GM23338 (cell line): Measurements from ENCODE around the gene MND1.

Source experiments
- CREB1 ChIP-seq: fragments of 250-450 bp; sonication (Bioruptor Pico); IDR thresholded peaks from 2 replicates; pipeline ENCODE4 v1.5.0; 2020; ENCODE audit warnings: low read depth, mild to moderate bottlenecking, moderate library complexity
- EZH2 ChIP-seq: fragments of 200-600 bp; sonication (generic); IDR thresholded peaks from one replicate; pipeline ENCODE4 v1.8.0; 2017; ENCODE audit warnings: antibody characterized with exemption, mild to moderate bottlenecking, low read depth; ENCODE audit not compliant: unreplicated experiment
- EZH2phosphoT487 ChIP-seq: fragments of 200-600 bp; sonication (generic); IDR thresholded peaks from one replicate; pipeline ENCODE4 v1.8.1; 2018; ENCODE audit warnings: antibody characterized with exemption; ENCODE audit not compliant: unreplicated experiment
- JUNB ChIP-seq: IDR thresholded peaks from one replicate; pipeline ENCODE4 v1.6.1; 2016; ENCODE audit warnings: antibody characterized with exemption; ENCODE audit not compliant: unreplicated experiment
- NANOG ChIP-seq: IDR thresholded peaks from 2 replicates; pipeline ENCODE4 v1.6.1; 2016; ENCODE audit warnings: antibody characterized with exemption, borderline replicate concordance
- POLR2AphosphoS5 ChIP-seq: IDR thresholded peaks from 2 replicates; pipeline ENCODE4 v1.6.1; 2016; ENCODE audit warnings: antibody characterized with exemption, low read depth
- STAT1 ChIP-seq: IDR thresholded peaks from one replicate; pipeline ENCODE4 v1.6.1; 2016; ENCODE audit warnings: antibody characterized with exemption; ENCODE audit not compliant: unreplicated experiment
- ZNF331 ChIP-seq: fragments of 250-450 bp; sonication (Bioruptor Pico); IDR thresholded peaks from 2 replicates; pipeline ENCODE4 v1.5.0; 2020; ENCODE audit warnings: low read depth, mild to moderate bottlenecking, moderate library complexity
- TF ChIP-seq, protein P1 (sequence below), 2 experiments: fragments of 200-600 bp in 1 of 2; sonication (generic) in 1 of 2; conservative IDR thresholded peaks; 2 replicates each; pipeline versions ENCODE4 v1.5.1 to v1.6.1; 2016 to 2017; ENCODE audit warnings: antibody characterized with exemption in 2 of 2, low read depth in 2 of 2, mild to moderate bottlenecking in 2 of 2, moderate library complexity in 1 of 2
- TF ChIP-seq, protein P2 (sequence below): IDR thresholded peaks from one replicate; pipeline ENCODE4 v1.6.1; 2018; ENCODE audit warnings: antibody characterized with exemption; ENCODE audit not compliant: unreplicated experiment
- TF ChIP-seq, protein P3 (sequence below): IDR thresholded peaks from 2 replicates; pipeline ENCODE4 v1.6.1; 2016; ENCODE audit warnings: antibody characterized with exemption
- TF ChIP-seq, protein P4 (sequence below): fragments of 250-450 bp; sonication (Bioruptor Pico); IDR thresholded peaks from 2 replicates; pipeline ENCODE4 v1.5.0; 2020; ENCODE audit warnings: mild to moderate bottlenecking, moderate library complexity

DNA sequence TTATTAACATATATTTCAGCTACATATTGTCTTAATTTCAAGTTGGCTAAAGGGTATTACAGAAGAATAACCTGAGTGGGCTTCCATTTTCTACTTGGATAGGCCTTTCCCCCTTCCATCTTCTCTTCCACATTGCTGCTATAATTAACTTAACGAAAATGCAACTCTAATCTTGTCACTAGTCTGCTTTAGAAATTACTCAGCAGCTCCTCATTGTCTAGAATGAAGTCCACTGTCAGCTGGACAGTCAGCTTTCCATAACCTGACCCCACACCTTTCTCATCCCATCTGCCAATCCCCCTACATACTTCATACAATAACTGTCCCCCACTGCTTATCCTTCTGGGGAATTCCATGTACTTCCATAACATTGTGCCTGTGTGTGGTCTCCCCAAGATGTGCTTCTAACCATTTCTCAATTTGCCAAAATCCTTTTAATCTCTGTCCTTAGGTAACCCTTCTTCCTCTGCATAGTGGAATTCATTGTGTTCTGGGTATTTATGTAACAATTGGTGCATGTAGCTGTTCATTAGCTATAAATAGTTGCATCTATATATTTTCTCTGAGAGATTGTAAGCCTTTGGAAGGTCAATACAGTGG, 4.8 kb downstream of the MND1 start:
- TF ChIP-seq EZH2phosphoT487, result no peak
- TF ChIP-seq, protein P1, sequence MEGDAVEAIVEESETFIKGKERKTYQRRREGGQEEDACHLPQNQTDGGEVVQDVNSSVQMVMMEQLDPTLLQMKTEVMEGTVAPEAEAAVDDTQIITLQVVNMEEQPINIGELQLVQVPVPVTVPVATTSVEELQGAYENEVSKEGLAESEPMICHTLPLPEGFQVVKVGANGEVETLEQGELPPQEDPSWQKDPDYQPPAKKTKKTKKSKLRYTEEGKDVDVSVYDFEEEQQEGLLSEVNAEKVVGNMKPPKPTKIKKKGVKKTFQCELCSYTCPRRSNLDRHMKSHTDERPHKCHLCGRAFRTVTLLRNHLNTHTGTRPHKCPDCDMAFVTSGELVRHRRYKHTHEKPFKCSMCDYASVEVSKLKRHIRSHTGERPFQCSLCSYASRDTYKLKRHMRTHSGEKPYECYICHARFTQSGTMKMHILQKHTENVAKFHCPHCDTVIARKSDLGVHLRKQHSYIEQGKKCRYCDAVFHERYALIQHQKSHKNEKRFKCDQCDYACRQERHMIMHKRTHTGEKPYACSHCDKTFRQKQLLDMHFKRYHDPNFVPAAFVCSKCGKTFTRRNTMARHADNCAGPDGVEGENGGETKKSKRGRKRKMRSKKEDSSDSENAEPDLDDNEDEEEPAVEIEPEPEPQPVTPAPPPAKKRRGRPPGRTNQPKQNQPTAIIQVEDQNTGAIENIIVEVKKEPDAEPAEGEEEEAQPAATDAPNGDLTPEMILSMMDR (conservative IDR thresholded peaks at IDR 0.05; ENCODE audit: low read depth in 2 of 2), result no peak
- no peak for TF ChIP-seq POLR2AphosphoS5
- TF ChIP-seq, protein P2, sequence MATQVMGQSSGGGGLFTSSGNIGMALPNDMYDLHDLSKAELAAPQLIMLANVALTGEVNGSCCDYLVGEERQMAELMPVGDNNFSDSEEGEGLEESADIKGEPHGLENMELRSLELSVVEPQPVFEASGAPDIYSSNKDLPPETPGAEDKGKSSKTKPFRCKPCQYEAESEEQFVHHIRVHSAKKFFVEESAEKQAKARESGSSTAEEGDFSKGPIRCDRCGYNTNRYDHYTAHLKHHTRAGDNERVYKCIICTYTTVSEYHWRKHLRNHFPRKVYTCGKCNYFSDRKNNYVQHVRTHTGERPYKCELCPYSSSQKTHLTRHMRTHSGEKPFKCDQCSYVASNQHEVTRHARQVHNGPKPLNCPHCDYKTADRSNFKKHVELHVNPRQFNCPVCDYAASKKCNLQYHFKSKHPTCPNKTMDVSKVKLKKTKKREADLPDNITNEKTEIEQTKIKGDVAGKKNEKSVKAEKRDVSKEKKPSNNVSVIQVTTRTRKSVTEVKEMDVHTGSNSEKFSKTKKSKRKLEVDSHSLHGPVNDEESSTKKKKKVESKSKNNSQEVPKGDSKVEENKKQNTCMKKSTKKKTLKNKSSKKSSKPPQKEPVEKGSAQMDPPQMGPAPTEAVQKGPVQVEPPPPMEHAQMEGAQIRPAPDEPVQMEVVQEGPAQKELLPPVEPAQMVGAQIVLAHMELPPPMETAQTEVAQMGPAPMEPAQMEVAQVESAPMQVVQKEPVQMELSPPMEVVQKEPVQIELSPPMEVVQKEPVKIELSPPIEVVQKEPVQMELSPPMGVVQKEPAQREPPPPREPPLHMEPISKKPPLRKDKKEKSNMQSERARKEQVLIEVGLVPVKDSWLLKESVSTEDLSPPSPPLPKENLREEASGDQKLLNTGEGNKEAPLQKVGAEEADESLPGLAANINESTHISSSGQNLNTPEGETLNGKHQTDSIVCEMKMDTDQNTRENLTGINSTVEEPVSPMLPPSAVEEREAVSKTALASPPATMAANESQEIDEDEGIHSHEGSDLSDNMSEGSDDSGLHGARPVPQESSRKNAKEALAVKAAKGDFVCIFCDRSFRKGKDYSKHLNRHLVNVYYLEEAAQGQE, result no peak
- TF ChIP-seq JUNB, result no peak
- TF ChIP-seq STAT1, result no peak
- no peak for TF ChIP-seq EZH2
- TF ChIP-seq CREB1 (CRISPR knock-in tag), result no peak
- TF ChIP-seq NANOG, result no peak
- TF ChIP-seq, protein P3, sequence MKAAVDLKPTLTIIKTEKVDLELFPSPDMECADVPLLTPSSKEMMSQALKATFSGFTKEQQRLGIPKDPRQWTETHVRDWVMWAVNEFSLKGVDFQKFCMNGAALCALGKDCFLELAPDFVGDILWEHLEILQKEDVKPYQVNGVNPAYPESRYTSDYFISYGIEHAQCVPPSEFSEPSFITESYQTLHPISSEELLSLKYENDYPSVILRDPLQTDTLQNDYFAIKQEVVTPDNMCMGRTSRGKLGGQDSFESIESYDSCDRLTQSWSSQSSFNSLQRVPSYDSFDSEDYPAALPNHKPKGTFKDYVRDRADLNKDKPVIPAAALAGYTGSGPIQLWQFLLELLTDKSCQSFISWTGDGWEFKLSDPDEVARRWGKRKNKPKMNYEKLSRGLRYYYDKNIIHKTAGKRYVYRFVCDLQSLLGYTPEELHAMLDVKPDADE, result no peak
- TF ChIP-seq ZNF331, result no peak
- TF ChIP-seq, protein P4, sequence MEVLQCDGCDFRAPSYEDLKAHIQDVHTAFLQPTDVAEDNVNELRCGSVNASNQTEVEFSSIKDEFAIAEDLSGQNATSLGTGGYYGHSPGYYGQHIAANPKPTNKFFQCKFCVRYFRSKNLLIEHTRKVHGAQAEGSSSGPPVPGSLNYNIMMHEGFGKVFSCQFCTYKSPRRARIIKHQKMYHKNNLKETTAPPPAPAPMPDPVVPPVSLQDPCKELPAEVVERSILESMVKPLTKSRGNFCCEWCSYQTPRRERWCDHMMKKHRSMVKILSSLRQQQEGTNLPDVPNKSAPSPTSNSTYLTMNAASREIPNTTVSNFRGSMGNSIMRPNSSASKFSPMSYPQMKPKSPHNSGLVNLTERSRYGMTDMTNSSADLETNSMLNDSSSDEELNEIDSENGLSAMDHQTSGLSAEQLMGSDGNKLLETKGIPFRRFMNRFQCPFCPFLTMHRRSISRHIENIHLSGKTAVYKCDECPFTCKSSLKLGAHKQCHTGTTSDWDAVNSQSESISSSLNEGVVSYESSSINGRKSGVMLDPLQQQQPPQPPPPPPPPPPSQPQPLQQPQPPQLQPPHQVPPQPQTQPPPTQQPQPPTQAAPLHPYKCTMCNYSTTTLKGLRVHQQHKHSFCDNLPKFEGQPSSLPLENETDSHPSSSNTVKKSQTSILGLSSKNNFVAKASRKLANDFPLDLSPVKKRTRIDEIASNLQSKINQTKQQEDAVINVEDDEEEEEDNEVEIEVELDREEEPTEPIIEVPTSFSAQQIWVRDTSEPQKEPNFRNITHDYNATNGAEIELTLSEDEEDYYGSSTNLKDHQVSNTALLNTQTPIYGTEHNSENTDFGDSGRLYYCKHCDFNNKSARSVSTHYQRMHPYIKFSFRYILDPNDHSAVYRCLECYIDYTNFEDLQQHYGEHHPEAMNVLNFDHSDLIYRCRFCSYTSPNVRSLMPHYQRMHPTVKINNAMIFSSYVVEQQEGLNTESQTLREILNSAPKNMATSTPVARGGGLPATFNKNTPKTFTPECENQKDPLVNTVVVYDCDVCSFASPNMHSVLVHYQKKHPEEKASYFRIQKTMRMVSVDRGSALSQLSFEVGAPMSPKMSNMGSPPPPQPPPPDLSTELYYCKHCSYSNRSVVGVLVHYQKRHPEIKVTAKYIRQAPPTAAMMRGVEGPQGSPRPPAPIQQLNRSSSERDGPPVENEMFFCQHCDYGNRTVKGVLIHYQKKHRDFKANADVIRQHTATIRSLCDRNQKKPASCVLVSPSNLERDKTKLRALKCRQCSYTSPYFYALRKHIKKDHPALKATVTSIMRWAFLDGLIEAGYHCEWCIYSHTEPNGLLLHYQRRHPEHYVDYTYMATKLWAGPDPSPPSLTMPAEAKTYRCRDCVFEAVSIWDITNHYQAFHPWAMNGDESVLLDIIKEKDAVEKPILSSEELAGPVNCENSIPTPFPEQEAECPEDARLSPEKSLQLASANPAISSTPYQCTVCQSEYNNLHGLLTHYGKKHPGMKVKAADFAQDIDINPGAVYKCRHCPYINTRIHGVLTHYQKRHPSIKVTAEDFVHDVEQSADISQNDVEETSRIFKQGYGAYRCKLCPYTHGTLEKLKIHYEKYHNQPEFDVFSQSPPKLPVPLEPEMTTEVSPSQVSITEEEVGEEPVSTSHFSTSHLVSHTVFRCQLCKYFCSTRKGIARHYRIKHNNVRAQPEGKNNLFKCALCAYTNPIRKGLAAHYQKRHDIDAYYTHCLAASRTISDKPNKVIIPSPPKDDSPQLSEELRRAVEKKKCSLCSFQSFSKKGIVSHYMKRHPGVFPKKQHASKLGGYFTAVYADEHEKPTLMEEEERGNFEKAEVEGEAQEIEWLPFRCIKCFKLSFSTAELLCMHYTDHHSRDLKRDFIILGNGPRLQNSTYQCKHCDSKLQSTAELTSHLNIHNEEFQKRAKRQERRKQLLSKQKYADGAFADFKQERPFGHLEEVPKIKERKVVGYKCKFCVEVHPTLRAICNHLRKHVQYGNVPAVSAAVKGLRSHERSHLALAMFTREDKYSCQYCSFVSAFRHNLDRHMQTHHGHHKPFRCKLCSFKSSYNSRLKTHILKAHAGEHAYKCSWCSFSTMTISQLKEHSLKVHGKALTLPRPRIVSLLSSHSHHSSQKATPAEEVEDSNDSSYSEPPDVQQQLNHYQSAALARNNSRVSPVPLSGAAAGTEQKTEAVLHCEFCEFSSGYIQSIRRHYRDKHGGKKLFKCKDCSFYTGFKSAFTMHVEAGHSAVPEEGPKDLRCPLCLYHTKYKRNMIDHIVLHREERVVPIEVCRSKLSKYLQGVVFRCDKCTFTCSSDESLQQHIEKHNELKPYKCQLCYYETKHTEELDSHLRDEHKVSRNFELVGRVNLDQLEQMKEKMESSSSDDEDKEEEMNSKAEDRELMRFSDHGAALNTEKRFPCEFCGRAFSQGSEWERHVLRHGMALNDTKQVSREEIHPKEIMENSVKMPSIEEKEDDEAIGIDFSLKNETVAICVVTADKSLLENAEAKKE (CRISPR knock-in tag), result no peak
